GM12878 (cell line): ENCODE measurements around the gene INHBB. TPM values are rescaled to one million over a fixed set of nuclear protein-coding genes. Genes with fewer than 3 reads are reported as not detected.
A peak's percentile ranks its signal among the peaks of the same experiment; 100 is the strongest.

Experiments
- ATAC-seq: fragments of 200-7000 bp; cut with Tn5 transposase; 3 replicates; pipeline ENCODE4 v1.9.1; 2020; ENCODE audit warnings: mild to moderate bottlenecking, moderate library complexity
- BruUV-seq: library from RNA; stranded (reverse); fragments of 400-500 nt; replicated peaks from 2 replicates; lab custom pipeline; 2021; lab: Mats Ljungman, UMichigan
- CTCF ChIA-PET: fragments of 300-600 bp; sonication (Branson Sonifier 250); formaldehyde crosslinking; extraction: SDS; loops from one replicate; lab custom pipeline; 2021; ENCODE audit warnings: inconsistent platforms; lab: Yijun Ruan, JAX
- POLR2A ChIA-PET: fragments of 350-600 bp; formaldehyde crosslinking; extraction: SDS; loops from one replicate; lab custom pipeline; 2021; ENCODE audit warnings: inconsistent platforms; lab: Charles Lee
- RAD21 ChIA-PET: fragments of 300-600 bp; sonication (Branson Sonifier 250); formaldehyde crosslinking; loops from one replicate; lab custom pipeline; 2023; ENCODE audit warnings: antibody characterized with exemption; ENCODE audit not compliant: unreplicated experiment; lab: Charles Lee
- SMC1A ChIA-PET: fragments of 300-600 bp; sonication (Branson Sonifier 250); formaldehyde crosslinking; loops from one replicate; lab custom pipeline; 2023; ENCODE audit not compliant: unreplicated experiment, uncharacterized antibody; lab: Charles Lee
- DNase-seq: peaks from one replicate; pipeline ENCODE4 v3.0.0-alpha.2; 2011; ENCODE audit warnings: low read depth, low spot score
- FAIRE-seq: peaks from 3 replicates; lab custom pipeline; 2011; peaks lifted over from hg19 to GRCh38; lab: Jason Lieb, UNC
- H2AFZ ChIP-seq: 2 replicates; pipeline ENCODE4 v1.6.0; 2011; ENCODE audit warnings: low read depth, low read length, control low read depth; ENCODE audit not compliant: control insufficient read depth
- H3K27ac ChIP-seq: 2 replicates; pipeline ENCODE4 v1.5.1; 2011; ENCODE audit warnings: control low read depth; ENCODE audit not compliant: control insufficient read depth, insufficient read depth
- H3K27me3 ChIP-seq, 2 experiments: replicated peaks in 1 of 2; 2 replicates each; pipeline versions ENCODE4 v1.6.0 to v1.6.1; 2011; ENCODE audit warnings: low read length in 1 of 2; ENCODE audit not compliant: control insufficient read depth in 2 of 2, insufficient read depth in 2 of 2
- H3K36me3 ChIP-seq, 2 experiments: 2 replicates each; pipeline ENCODE4 v1.5.1; 2011; ENCODE audit warnings: low read length in 1 of 2; ENCODE audit not compliant: control insufficient read depth in 2 of 2, insufficient read depth in 2 of 2
- H3K4me1 ChIP-seq: 2 replicates; pipeline ENCODE4 v1.6.1; 2011; ENCODE audit warnings: mild to moderate bottlenecking, low read length, moderate library complexity, mixed read lengths; ENCODE audit not compliant: control insufficient read depth, insufficient read depth
- H3K4me2 ChIP-seq: 2 replicates; pipeline ENCODE4 v1.6.0; 2011; ENCODE audit warnings: control low read depth; ENCODE audit not compliant: control insufficient read depth, insufficient read depth
- H3K4me3 ChIP-seq: fragments of 200-600 bp; sonication (generic); 2 replicates; pipeline ENCODE4 v1.5.1; 2016
- H3K79me2 ChIP-seq: 2 replicates; pipeline ENCODE4 v1.6.0; 2011; ENCODE audit warnings: low read length; ENCODE audit not compliant: control insufficient read depth, insufficient read depth
- H3K9ac ChIP-seq: 2 replicates; pipeline ENCODE4 v1.8.0; 2011; ENCODE audit warnings: low read length, control low read depth, mixed read lengths; ENCODE audit not compliant: control insufficient read depth, insufficient read depth
- H3K9me3 ChIP-seq: replicated peaks from 3 replicates; pipeline ENCODE4 v1.5.1; 2011; ENCODE audit warnings: mild to moderate bottlenecking, low read length; ENCODE audit not compliant: control insufficient read depth, insufficient read depth
- H4K20me1 ChIP-seq: 2 replicates; pipeline ENCODE4 v1.6.0; 2011; ENCODE audit not compliant: control insufficient read depth, insufficient read depth
- BRCA1 ChIP-seq: IDR thresholded peaks from 2 replicates; pipeline ENCODE4 v1.6.1; 2011; ENCODE audit warnings: low read depth, low read length, improper control_type of control experiment
- FOS ChIP-seq: IDR thresholded peaks from 3 replicates; pipeline ENCODE4 v1.6.1; 2011; ENCODE audit warnings: borderline replicate concordance; ENCODE audit not compliant: insufficient read length; ENCODE audit errors: extremely low read depth
- NR2C2 ChIP-seq: IDR thresholded peaks from 2 replicates; pipeline ENCODE4 v1.6.1; 2011; ENCODE audit warnings: borderline replicate concordance, low read depth; ENCODE audit not compliant: control insufficient read depth, insufficient read length
- SMARCA5 ChIP-seq: fragments of 450-650 bp; IDR thresholded peaks from 2 replicates; pipeline ENCODE4 v1.6.1; 2017; ENCODE audit warnings: mild to moderate bottlenecking
- ZNF622 ChIP-seq: fragments of 450-650 bp; IDR thresholded peaks from 2 replicates; pipeline ENCODE4 v1.6.1; 2017; ENCODE audit warnings: mild to moderate bottlenecking, inconsistent platforms
- WGBS: methylation state at CpG from one replicate; pipeline ENCODE4 v1.1.6; 2016; ENCODE audit warnings: low lambda C conversion rate; ENCODE audit not compliant: insufficient replicate concordance, insufficient coverage; ENCODE audit errors: missing lambda C conversion rate; 5-methylcytosine and 5-hydroxymethylcytosine counted together
- in situ Hi-C: fragments of 300-500 bp; cut with MboI; formaldehyde crosslinking; loops from 9 replicates; pipeline ENCODE4 v1.14.3; 2018; ENCODE audit warnings: mixed read lengths
- intact Hi-C: fragments of 100-400 bp; cut with micrococcal nuclease; formaldehyde crosslinking; loops from one replicate; pipeline ENCODE4 v1.14.2; 2022; ENCODE audit not compliant: unreplicated experiment
- polyA plus RNA-seq, 11 experiments: library from polyadenylated mRNA; depleted of rRNA in 4 of 11; unstranded in 6 of 11; stranded (reverse) in 5 of 11; fragments of >200 nt; fragmentation: Nextera tagmentation in 4 of 11; fragmentation: Illumina TruSeq in 1 of 11; extraction: Ambion mirVana in 4 of 11; extraction: Trizol in 1 of 11; gene quantifications; 1 replicate in 1 of 11; 2 replicates in 10 of 11; pipeline versions ENCODE4 v1.2.1 to v1.2.3, GENCODE V29; 2011 to 2016; ENCODE audit warnings: inconsistent platforms in 2 of 11, missing spikeins in 2 of 11, low read depth in 1 of 11
- total RNA-seq, 4 experiments: library from RNA; depleted of rRNA in 3 of 4; stranded (reverse); fragments of >200 nt in 3 of 4; fragmentation: Illumina TruSeq in 1 of 4; extraction: Trizol in 1 of 4; gene quantifications; 2 replicates each; pipeline versions ENCODE4 v1.2.1 to v1.2.3, GENCODE V29; 2013 to 2021
- TF ChIP-seq, protein P1 (sequence below): fragments of 450-650 bp; IDR thresholded peaks from 2 replicates; pipeline ENCODE4 v1.6.1; 2017; ENCODE audit warnings: borderline replicate concordance

The INHBB gene
- total and polyA plus RNA-seq, 10 of the 15 experiments (the other 5 are each of a cell fraction or from before 2014, with no cell fraction given), result 0.05 TPM; not detected in 9

DNA sequence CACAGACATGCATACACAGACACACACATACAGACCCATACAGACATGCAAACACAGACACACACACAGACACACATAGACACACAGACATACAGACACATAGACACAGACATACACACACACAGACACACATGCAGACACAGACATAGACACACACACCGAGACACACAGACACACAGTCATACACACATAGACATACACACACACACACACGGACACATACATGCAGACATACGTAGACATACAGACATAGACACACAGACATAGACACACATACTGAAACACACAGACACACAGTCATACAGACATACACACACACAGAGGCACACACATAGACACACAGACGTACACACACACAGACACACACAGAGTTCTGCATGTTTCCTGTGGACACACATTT, 26.9 kb downstream of the INHBB start:
- Histone ChIP-seq H4K20me1 (no peaks in the 10 kb centered on the region), H3K4me3 (no peak overlapping the region), H3K36me3 (no peaks in the 10 kb centered on the region), H3K27me3 (no peaks in the 10 kb centered on the region; a peak in 1 of 4 replicates), H3K4me2 (no peak overlapping the region), H2AFZ (no peak overlapping the region), H3K9ac (no peak overlapping the region), H3K27ac (no peak overlapping the region), H3K9me3 (no peaks in the 10 kb centered on the region), H3K79me2 (no peaks in the 10 kb centered on the region), H3K4me1 (no peaks in the 10 kb centered on the region)
- ATAC-seq, result no peak
- no peak for FAIRE-seq
- DNase-seq, result no peak
- no TSS peak for BruUV-seq
- ChIA-PET RAD21 (no interaction called here), SMC1A (no interaction called here), CTCF (no interaction called here), POLR2A (no interaction called here)
- WGBS, result 1% methylated on average over 4 of the region's 4 CpGs
- TF ChIP-seq, protein P1, sequence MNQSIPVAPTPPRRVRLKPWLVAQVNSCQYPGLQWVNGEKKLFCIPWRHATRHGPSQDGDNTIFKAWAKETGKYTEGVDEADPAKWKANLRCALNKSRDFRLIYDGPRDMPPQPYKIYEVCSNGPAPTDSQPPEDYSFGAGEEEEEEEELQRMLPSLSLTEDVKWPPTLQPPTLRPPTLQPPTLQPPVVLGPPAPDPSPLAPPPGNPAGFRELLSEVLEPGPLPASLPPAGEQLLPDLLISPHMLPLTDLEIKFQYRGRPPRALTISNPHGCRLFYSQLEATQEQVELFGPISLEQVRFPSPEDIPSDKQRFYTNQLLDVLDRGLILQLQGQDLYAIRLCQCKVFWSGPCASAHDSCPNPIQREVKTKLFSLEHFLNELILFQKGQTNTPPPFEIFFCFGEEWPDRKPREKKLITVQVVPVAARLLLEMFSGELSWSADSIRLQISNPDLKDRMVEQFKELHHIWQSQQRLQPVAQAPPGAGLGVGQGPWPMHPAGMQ, result 0 out of 2 replicates have a peak, but pooled peaks have one; percentile 13
- TF ChIP-seq NR2C2, result no peak
- in situ Hi-C loops, result no loop called here
- intact Hi-C loops, result no loop called here

DNA sequence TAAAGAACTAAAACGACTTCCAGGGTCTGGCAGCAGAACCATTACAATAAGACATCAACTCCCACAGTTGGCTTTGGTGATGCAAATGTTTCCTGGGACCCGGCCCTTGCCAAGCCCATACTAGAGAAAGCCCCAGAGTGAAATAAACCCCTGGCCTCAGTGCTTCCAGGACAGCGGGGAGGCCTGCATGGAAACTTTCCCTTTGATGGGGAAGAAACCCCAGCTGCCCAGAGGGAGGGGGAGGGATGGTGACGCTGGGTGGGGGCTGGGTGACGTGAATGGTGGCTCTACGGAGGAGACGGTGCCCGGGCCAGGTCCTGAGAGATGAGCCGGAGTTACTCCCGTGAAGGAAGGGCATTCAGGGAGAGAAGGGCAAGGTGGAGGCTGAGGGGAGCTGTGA, 27.5 kb downstream of the INHBB start:
- 20% methylated on average over 9 of the region's 10 CpGs for WGBS
- DNase-seq, result no peak
- H3K36me3 ChIP-seq, result no peaks in the 10 kb centered on the region
- H3K79me2 ChIP-seq, result no peaks in the 10 kb centered on the region
- no peaks in the 10 kb centered on the region for H3K4me1 ChIP-seq
- ChIA-PET RAD21 (no interaction called here), POLR2A (no interaction called here), SMC1A (no interaction called here)
- no TSS peak for BruUV-seq
- TF ChIP-seq ZNF622 (no peak), FOS (no peak), SMARCA5 (no peak), BRCA1 (no peak)
- TF ChIP-seq, all 136 proteins: peak for 0
- Histone ChIP-seq H3K27me3 (no peaks in the 10 kb centered on the region; a peak in 2 of 4 replicates), H3K9me3 (no peaks in the 10 kb centered on the region), H3K4me3 (no peak overlapping the region), H3K27ac (no peak overlapping the region), H4K20me1 (no peaks in the 10 kb centered on the region), H2AFZ (no peak overlapping the region), H3K9ac (no peak overlapping the region), H3K4me2 (no peak overlapping the region)
- CTCF ChIA-PET, result no interaction called here
- FAIRE-seq (no peak), ATAC-seq (no peak)
- intact Hi-C loops, result no loop called here
- in situ Hi-C loops, result no loop called here
